Thyroid gland (tissue), 4 donors: ENCODE measurements around the gene TEX261.

Source experiments
- POLR2A ChIP-seq, 2 donors: fragments of 450-650 bp; IDR thresholded peaks; one replicate each; pipeline ENCODE4 v1.6.1; 2017; ENCODE audit warnings: antibody characterized with exemption in 2 of 2, mild to moderate bottlenecking in 2 of 2, moderate library complexity in 1 of 2
- TF ChIP-seq, protein P1 (sequence below), 6 experiments: fragments of 200-600 bp in 3 of 6; fragments of 450-650 bp in 3 of 6; sonication (generic) in 3 of 6; IDR thresholded peaks; one replicate each; pipeline ENCODE4 v1.5.1; 2016 to 2019; ENCODE audit warnings: antibody characterized with exemption in 6 of 6, mild to moderate bottlenecking in 2 of 6, inconsistent platforms in 1 of 6, moderate library complexity in 1 of 6

DNA sequence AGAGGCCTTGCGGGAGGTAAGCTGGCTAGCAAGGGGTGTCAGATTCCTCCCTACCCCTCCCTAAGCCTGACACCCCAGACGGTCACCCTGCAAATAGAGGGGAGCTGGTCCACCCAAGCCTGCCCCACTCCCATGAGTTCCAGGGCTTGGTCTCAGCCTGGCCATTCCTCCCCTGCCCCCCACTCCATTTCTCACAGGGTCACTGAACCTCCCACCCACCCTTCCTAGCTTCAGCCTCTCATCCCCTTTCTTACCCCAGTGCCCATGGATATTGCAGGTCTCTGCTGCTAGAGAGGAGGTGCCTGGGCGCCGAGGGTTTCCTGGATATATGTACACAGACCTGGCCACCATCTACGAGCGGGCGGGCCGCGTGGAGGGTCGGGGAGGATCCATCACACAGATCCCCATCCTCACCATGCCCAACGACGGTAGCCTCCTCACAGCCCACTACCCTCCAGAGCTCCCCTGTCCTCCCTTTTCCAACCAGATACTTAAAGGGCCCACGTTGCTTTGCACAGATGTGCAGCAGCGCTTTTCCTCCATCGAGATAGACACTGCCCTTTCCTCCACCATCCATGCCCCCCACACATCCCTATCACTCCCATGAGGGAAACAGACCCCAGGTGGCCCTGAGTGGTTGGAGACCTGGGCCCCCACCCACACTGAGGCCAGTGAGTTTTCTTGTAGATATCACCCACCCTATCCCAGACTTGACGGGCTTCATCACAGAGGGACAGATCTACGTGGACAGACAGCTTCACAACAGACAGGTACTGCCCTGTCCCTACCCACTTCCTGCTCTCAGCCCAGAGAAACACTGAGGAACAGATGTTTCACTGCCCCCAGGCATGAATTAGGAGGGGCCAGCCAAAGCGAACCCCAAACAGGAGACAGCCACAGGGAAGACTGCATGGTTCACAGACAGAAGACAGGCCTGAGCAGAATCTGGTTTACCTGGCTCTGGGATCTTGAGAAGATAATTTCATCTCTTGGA is 31.5 kb downstream of the TEX261 start:
- TF ChIP-seq POLR2A (IDR thresholded peaks at IDR 0.05), result no peak
- TF ChIP-seq, protein P1, sequence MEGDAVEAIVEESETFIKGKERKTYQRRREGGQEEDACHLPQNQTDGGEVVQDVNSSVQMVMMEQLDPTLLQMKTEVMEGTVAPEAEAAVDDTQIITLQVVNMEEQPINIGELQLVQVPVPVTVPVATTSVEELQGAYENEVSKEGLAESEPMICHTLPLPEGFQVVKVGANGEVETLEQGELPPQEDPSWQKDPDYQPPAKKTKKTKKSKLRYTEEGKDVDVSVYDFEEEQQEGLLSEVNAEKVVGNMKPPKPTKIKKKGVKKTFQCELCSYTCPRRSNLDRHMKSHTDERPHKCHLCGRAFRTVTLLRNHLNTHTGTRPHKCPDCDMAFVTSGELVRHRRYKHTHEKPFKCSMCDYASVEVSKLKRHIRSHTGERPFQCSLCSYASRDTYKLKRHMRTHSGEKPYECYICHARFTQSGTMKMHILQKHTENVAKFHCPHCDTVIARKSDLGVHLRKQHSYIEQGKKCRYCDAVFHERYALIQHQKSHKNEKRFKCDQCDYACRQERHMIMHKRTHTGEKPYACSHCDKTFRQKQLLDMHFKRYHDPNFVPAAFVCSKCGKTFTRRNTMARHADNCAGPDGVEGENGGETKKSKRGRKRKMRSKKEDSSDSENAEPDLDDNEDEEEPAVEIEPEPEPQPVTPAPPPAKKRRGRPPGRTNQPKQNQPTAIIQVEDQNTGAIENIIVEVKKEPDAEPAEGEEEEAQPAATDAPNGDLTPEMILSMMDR (IDR thresholded peaks at IDR 0.05), result no peak
